HepG2 (cell line): ENCODE measurements around the gene ARFGAP1. TPM values are rescaled to one million over a fixed set of nuclear protein-coding genes. Genes with fewer than 3 reads are reported as not detected.

Experiments used
- ARNT ChIP-seq: fragments of 450-650 bp; IDR thresholded peaks from 2 replicates; pipeline ENCODE4 v1.6.1; 2017
- CENPT ChIP-seq: sonication (generic); formaldehyde crosslinking; IDR thresholded peaks from 2 replicates; pipeline ENCODE4 v1.8.0; 2022; ENCODE audit warnings: low read depth, mild to moderate bottlenecking, moderate library complexity, missing genetic modification reagents
- HDAC1 ChIP-seq: sonication (generic); formaldehyde crosslinking; IDR thresholded peaks from 2 replicates; pipeline ENCODE4 v1.5.1; 2020; ENCODE audit warnings: mild to moderate bottlenecking, missing genetic modification reagents
- MAZ ChIP-seq, 2 experiments: sonication (generic) in 1 of 2; formaldehyde crosslinking in 1 of 2; IDR thresholded peaks; 2 replicates each; pipeline versions ENCODE4 v1.5.0 to v1.6.1; 2012 to 2020; ENCODE audit warnings: low read depth in 2 of 2, mild to moderate bottlenecking in 2 of 2, borderline replicate concordance in 1 of 2, improper control_type of control experiment in 1 of 2, low read length in 1 of 2, missing genetic modification reagents in 1 of 2, moderate library complexity in 1 of 2
- SP2 ChIP-seq: sonication (generic); formaldehyde crosslinking; IDR thresholded peaks from 2 replicates; pipeline ENCODE4 v1.5.1; 2020; ENCODE audit warnings: mild to moderate bottlenecking, missing genetic modification reagents
- TAF15 ChIP-seq: fragments of 200-400 bp; formaldehyde crosslinking; IDR thresholded peaks from one replicate; pipeline ENCODE4 v1.6.1; 2018; ENCODE audit warnings: mild to moderate bottlenecking, low read depth, low read length; ENCODE audit not compliant: poor library complexity, severe bottlenecking
- ZKSCAN5 ChIP-seq: sonication (generic); formaldehyde crosslinking; IDR thresholded peaks from 2 replicates; pipeline ENCODE4 v1.5.1; 2020; ENCODE audit warnings: mild to moderate bottlenecking, missing genetic modification reagents
- ZNF292 ChIP-seq: sonication (generic); formaldehyde crosslinking; IDR thresholded peaks from 2 replicates; pipeline ENCODE4 v1.8.1; 2022; ENCODE audit warnings: mild to moderate bottlenecking, low read depth, missing genetic modification reagents, borderline replicate concordance
- ZNF549 ChIP-seq: sonication (generic); formaldehyde crosslinking; IDR thresholded peaks from 2 replicates; pipeline ENCODE4 v1.5.0; 2020; ENCODE audit warnings: missing genetic modification reagents
- polyA plus RNA-seq, 8 experiments: library from polyadenylated mRNA; depleted of rRNA in 3 of 8; stranded (reverse) in 7 of 8; unstranded in 1 of 8; fragments of >200 nt; fragmentation: Illumina TruSeq in 4 of 8; extraction: Trizol in 4 of 8; gene quantifications; 2 replicates each; pipeline versions ENCODE4 v1.2.1 to v1.2.3, GENCODE V29; 2011 to 2016; ENCODE audit warnings: low read depth in 4 of 8, missing spikeins in 1 of 8, mixed read lengths in 1 of 8; ENCODE audit not compliant: insufficient read depth in 1 of 8
- total RNA-seq, 5 experiments: library from RNA; depleted of rRNA; stranded (reverse); fragments of >200 nt; fragmentation: Illumina TruSeq; extraction: Trizol; gene quantifications; 2 replicates each; pipeline ENCODE4 v1.2.3, GENCODE V29; 2016; ENCODE audit warnings: low read depth in 1 of 5
- TF ChIP-seq, protein P1 (sequence below): IDR thresholded peaks from 2 replicates; pipeline ENCODE4 v1.6.1; 2016; ENCODE audit warnings: missing biosample characterization, missing genetic modification reagents, low read depth
- TF ChIP-seq, protein P2 (sequence below): fragments of 450-650 bp; IDR thresholded peaks from 2 replicates; pipeline ENCODE4 v1.6.1; 2017; ENCODE audit warnings: mild to moderate bottlenecking
- TF ChIP-seq, protein P3 (sequence below): sonication (generic); formaldehyde crosslinking; IDR thresholded peaks from 2 replicates; pipeline ENCODE4 v1.5.0; 2020; ENCODE audit warnings: missing genetic modification reagents
- TF ChIP-seq, protein P4 (sequence below): sonication (generic); formaldehyde crosslinking; IDR thresholded peaks from 2 replicates; pipeline ENCODE4 v1.9.0; 2021; ENCODE audit warnings: missing genetic modification reagents, borderline replicate concordance
- TF ChIP-seq, protein P5 (sequence below): sonication (generic); formaldehyde crosslinking; IDR thresholded peaks from 2 replicates; pipeline ENCODE4 v1.4.0; 2020; ENCODE audit warnings: missing genetic modification reagents, borderline replicate concordance

Gene ARFGAP1
- total and polyA plus RNA-seq, 2 of the 13 experiments (the other 11 are each of a cell fraction or from before 2014, with no cell fraction given): 132 TPM

DNA sequence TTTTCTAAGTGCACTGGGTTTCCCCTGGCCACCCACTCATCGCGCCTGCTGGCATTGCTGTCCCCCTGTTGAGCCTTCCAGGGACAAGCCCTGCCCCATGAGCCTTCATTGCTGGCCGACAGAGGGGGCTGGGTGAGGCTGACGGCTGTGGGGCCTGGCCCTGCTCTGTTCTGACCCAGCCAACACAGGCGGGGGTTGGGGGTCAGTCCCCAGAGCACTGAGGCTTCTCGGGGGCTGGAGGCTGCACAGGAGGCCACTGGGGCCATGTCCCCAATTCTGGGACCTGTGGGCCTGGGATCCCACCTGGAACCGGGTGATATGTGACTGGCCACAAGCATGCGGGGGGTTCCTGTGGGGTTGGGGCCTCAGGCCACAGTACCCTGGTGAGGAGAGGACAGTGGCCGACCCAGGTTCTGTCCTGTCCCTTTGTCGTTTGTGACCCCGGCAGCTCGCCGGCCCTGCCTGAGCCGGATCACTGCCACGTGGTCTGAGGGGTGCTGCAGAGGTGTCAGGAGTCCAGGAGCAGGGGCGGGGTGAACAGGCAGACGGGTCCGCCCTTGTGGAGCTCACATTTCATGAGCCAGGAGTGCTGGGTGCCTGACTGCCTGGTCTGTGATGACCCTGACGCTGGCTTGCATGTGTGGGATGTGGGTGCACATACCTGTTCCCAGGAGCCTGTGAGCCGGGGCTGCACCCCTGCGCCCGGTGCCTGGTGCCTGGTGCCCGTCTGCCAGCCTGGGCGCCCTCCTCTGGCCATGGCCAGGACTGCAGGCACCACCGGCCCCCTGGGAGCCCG lies 18.3 kb downstream of the ARFGAP1 start (continued):
- TF ChIP-seq, protein P1, sequence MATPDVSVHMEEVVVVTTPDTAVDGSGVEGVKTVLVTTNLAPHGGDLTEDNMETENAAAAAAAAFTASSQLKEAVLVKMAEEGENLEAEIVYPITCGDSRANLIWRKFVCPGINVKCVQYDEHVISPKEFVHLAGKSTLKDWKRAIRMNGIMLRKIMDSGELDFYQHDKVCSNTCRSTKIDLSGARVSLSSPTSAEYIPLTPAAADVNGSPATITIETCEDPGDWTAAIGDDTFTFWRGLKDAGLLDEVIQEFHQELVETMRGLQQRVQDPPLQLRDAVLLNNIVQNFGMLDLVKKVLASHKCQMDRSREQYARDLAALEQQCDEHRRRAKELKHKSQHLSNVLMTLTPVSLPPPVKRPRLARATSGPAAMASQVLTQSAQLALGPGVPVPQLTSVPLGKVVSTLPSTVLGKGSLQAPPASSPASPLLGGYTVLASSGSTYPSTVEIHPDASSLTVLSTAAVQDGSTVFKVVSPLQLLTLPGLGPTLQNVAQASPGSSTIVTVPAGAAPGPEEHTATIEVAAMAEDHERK: no peak
- TF ChIP-seq, protein P2, sequence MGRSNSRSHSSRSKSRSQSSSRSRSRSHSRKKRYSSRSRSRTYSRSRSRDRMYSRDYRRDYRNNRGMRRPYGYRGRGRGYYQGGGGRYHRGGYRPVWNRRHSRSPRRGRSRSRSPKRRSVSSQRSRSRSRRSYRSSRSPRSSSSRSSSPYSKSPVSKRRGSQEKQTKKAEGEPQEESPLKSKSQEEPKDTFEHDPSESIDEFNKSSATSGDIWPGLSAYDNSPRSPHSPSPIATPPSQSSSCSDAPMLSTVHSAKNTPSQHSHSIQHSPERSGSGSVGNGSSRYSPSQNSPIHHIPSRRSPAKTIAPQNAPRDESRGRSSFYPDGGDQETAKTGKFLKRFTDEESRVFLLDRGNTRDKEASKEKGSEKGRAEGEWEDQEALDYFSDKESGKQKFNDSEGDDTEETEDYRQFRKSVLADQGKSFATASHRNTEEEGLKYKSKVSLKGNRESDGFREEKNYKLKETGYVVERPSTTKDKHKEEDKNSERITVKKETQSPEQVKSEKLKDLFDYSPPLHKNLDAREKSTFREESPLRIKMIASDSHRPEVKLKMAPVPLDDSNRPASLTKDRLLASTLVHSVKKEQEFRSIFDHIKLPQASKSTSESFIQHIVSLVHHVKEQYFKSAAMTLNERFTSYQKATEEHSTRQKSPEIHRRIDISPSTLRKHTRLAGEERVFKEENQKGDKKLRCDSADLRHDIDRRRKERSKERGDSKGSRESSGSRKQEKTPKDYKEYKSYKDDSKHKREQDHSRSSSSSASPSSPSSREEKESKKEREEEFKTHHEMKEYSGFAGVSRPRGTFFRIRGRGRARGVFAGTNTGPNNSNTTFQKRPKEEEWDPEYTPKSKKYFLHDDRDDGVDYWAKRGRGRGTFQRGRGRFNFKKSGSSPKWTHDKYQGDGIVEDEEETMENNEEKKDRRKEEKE: no peak
- TF ChIP-seq CENPT: no peak
- no peak for TF ChIP-seq ZNF292 (CRISPR knock-in tag)
- TF ChIP-seq TAF15: no peak
- TF ChIP-seq ZNF549 (CRISPR knock-in tag): 0 out of 2 replicates have a peak, but pooled peaks have one; percentile 26
- TF ChIP-seq ZKSCAN5 (CRISPR knock-in tag): 0 out of 2 replicates have a peak, but pooled peaks have one; percentile 13
- no peak for TF ChIP-seq MAZ (IDR thresholded peaks at IDR 0.05; ENCODE audit: borderline replicate concordance, low read depth, low read length)
- TF ChIP-seq MAZ (CRISPR knock-in tag; IDR thresholded peaks at IDR 0.05; ENCODE audit: low read depth): no peak; the same call in 1 of the 2 replicates
- TF ChIP-seq SP2: no peak
- TF ChIP-seq, protein P3, sequence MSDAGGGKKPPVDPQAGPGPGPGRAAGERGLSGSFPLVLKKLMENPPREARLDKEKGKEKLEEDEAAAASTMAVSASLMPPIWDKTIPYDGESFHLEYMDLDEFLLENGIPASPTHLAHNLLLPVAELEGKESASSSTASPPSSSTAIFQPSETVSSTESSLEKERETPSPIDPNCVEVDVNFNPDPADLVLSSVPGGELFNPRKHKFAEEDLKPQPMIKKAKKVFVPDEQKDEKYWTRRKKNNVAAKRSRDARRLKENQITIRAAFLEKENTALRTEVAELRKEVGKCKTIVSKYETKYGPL (CRISPR knock-in tag): no peak
- TF ChIP-seq ARNT: no peak
- no peak for TF ChIP-seq HDAC1 (CRISPR knock-in tag)
- TF ChIP-seq, protein P4, sequence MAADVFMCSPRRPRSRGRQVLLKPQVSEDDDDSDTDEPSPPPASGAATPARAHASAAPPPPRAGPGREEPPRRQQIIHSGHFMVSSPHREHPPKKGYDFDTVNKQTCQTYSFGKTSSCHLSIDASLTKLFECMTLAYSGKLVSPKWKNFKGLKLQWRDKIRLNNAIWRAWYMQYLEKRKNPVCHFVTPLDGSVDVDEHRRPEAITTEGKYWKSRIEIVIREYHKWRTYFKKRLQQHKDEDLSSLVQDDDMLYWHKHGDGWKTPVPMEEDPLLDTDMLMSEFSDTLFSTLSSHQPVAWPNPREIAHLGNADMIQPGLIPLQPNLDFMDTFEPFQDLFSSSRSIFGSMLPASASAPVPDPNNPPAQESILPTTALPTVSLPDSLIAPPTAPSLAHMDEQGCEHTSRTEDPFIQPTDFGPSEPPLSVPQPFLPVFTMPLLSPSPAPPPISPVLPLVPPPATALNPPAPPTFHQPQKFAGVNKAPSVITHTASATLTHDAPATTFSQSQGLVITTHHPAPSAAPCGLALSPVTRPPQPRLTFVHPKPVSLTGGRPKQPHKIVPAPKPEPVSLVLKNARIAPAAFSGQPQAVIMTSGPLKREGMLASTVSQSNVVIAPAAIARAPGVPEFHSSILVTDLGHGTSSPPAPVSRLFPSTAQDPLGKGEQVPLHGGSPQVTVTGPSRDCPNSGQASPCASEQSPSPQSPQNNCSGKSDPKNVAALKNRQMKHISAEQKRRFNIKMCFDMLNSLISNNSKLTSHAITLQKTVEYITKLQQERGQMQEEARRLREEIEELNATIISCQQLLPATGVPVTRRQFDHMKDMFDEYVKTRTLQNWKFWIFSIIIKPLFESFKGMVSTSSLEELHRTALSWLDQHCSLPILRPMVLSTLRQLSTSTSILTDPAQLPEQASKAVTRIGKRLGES (CRISPR knock-in tag): no peak
- TF ChIP-seq, protein P5, sequence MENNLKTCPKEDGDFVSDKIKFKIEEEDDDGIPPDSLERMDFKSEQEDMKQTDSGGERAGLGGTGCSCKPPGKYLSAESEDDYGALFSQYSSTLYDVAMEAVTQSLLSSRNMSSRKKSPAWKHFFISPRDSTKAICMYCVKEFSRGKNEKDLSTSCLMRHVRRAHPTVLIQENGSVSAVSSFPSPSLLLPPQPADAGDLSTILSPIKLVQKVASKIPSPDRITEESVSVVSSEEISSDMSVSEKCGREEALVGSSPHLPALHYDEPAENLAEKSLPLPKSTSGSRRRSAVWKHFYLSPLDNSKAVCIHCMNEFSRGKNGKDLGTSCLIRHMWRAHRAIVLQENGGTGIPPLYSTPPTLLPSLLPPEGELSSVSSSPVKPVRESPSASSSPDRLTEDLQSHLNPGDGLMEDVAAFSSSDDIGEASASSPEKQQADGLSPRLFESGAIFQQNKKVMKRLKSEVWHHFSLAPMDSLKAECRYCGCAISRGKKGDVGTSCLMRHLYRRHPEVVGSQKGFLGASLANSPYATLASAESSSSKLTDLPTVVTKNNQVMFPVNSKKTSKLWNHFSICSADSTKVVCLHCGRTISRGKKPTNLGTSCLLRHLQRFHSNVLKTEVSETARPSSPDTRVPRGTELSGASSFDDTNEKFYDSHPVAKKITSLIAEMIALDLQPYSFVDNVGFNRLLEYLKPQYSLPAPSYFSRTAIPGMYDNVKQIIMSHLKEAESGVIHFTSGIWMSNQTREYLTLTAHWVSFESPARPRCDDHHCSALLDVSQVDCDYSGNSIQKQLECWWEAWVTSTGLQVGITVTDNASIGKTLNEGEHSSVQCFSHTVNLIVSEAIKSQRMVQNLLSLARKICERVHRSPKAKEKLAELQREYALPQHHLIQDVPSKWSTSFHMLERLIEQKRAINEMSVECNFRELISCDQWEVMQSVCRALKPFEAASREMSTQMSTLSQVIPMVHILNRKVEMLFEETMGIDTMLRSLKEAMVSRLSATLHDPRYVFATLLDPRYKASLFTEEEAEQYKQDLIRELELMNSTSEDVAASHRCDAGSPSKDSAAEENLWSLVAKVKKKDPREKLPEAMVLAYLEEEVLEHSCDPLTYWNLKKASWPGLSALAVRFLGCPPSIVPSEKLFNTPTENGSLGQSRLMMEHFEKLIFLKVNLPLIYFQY: no peak; the same call in 1 of the 2 replicates
